ENCODE results near the gene GK. TPM values are rescaled to one million over a fixed set of nuclear protein-coding genes. Genes with fewer than 3 reads are reported as not detected.

The GK gene
- total and polyA plus RNA-seq, 9 of the 15 experiments (the other 6 are each of a cell fraction or from before 2014, with no cell fraction given): 8.0 to 15.7 (median 12.4) TPM

DNA sequence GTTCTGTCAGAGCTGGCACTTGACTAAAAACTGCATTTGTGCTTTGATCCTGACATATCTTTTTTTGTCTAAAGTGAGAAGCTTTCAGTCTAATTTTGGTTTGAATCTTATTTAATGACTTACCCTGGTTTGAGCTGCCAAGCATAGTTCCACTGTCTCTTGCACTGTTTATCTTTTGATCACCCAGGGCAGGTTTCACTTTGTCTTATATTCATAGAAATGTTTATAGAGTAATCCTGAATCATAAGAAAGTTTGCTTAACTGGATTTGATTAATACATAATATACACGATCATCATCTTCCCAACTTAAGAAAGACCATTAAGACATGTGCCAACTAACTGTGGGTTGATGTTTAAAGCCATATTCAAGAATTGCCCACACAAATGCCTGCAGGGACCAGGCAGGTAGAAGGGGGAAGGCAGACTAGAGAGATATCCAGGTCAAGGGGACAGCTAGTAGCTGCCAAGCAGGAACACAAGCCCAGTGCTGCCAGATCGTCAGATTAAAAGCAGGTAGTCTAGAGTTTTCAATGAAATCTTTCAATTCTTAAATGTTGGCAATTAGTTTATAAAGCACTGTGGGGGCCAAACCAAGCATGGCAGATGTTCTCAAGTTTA, 1.9 kb downstream of the GK start (continued):
- TF ChIP-seq, protein P1, sequence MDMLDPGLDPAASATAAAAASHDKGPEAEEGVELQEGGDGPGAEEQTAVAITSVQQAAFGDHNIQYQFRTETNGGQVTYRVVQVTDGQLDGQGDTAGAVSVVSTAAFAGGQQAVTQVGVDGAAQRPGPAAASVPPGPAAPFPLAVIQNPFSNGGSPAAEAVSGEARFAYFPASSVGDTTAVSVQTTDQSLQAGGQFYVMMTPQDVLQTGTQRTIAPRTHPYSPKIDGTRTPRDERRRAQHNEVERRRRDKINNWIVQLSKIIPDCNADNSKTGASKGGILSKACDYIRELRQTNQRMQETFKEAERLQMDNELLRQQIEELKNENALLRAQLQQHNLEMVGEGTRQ (CRISPR knock-in tag; IDR thresholded peaks at IDR 0.05): no peak

DNA sequence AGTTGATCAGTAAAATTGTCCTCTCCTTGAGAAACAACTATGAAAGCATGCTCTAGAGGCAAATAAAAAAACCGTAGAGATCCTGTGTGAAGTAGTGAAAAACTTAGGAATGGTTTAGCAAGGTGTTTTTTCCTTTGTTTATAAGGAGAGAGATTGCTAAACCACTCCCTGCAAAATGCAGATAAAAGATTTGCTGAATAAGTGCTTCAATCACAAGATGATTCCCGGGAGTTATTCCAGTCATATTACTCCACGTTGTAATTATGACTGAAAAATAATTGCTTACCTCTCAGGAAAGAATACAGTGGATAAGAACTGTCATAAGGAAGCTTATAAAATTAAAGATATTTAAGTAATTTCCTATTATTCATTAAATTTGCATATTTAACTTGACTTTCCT, 2.8 kb downstream of the GK start:
- FAIRE-seq (no peak), DNase-seq (ENCODE audit: extremely low read depth in 1 of 4, low spot score in 3 of 4) (no peak), ATAC-seq (no peak)
- H3K36me3 ChIP-seq (ENCODE audit: control insufficient read depth, insufficient read depth, low read length): no peaks in the 10 kb centered on the region
- no peaks in the 10 kb centered on the region for H4K20me1 ChIP-seq (replicated peaks; ENCODE audit: control insufficient read depth, insufficient read depth, low read length)
- H3K27me3 ChIP-seq (ENCODE audit: control insufficient read depth in 2 of 2, insufficient read depth in 2 of 2, low read length in 2 of 2): no peaks in the 10 kb centered on the region
- intact Hi-C loops (cut with micrococcal nuclease): loop anchor here (10.0 kb wide), 1 partner anchor 229 kb away; the partner anchor contains the start of gene TAB3
- no peak overlapping the region for H3K4me3 ChIP-seq
- peaks cover 8% of the 10 kb centered on the region for H3K79me2 ChIP-seq (ENCODE audit: control insufficient read depth, insufficient read depth, low read length)
- POLR2A ChIA-PET: no interaction called here
- no peaks in the 10 kb centered on the region for H3K9me3 ChIP-seq (replicated peaks; ENCODE audit: control insufficient read depth, insufficient read depth, low read depth, low read length)
- no peak overlapping the region for H3K27ac ChIP-seq (ENCODE audit: extremely low read depth, low read depth, low read length)
- H2AFZ ChIP-seq (ENCODE audit: low read depth, low read length): no peak overlapping the region
- CTCF ChIA-PET (ENCODE audit: low intra/inter-chr PET ratio): no interaction called here
- no peaks in the 10 kb centered on the region for H3K9me1 ChIP-seq (ENCODE audit: control insufficient read depth, insufficient read depth, low read length)
- WGBS (ENCODE audit: insufficient coverage, low coverage, missing lambda C conversion rate): 14% methylated on average over 3 of the region's 3 CpGs
- no peak for TF ChIP-seq BRD9 (IDR thresholded peaks at IDR 0.05; ENCODE audit: low read depth, partially characterized antibody)
- 0 out of 2 replicates have a peak, but pooled peaks have one; percentile 7 for TF ChIP-seq C11orf30 (IDR thresholded peaks at IDR 0.05; ENCODE audit: low read depth)
- in situ Hi-C loops (cut with MboI): no loop called here
- H3K4me2 ChIP-seq (ENCODE audit: insufficient read depth, low read length): no peak overlapping the region
- BruUV-seq (replicated peaks): no TSS peak
- H3K4me1 ChIP-seq (replicated peaks in 1 of 2; ENCODE audit: control insufficient read depth in 2 of 2, insufficient read depth in 2 of 2, low read length in 2 of 2): peaks cover 20 to 28% of the 10 kb centered on the region in 2 experiments; a peak in 4 of 5 replicates
- H3K9ac ChIP-seq (ENCODE audit: insufficient read depth in 1 of 2, low read depth in 2 of 2, low read length in 2 of 2): no peak overlapping the region

All from K562 (cell line).